A549 (cell line): Measurements from ENCODE around the gene SWSAP1.

Source experiments
- CBX2 ChIP-seq: fragments of 200-600 bp; sonication (generic); IDR thresholded peaks from 2 replicates; pipeline ENCODE4 v1.6.1; 2016; ENCODE audit warnings: low read depth, mild to moderate bottlenecking, borderline replicate concordance
- CBX8 ChIP-seq: fragments of 200-600 bp; sonication (generic); IDR thresholded peaks from 2 replicates; pipeline ENCODE4 v1.6.1; 2016
- CEBPB ChIP-seq, 2 experiments: fragments of >200 bp in 1 of 2; sonication (Bioruptor Twin) in 1 of 2; formaldehyde crosslinking in 1 of 2; IDR thresholded peaks; 2 replicates each; pipeline ENCODE4 v1.6.1; 2012 to 2016
- CTCF ChIP-seq: fragments of >200 bp; sonication (Bioruptor Twin); formaldehyde crosslinking; IDR thresholded peaks from 3 replicates; pipeline ENCODE4 v1.5.1; 2016
- EP300 ChIP-seq, 2 experiments: fragments of >200 bp; sonication (Bioruptor Twin); formaldehyde crosslinking; IDR thresholded peaks; 2 replicates in 1 of 2; 3 replicates in 1 of 2; pipeline ENCODE4 v1.6.1; 2016 to 2017
- HOXA7 ChIP-seq: fragments of 250-450 bp; sonication (Bioruptor Pico); IDR thresholded peaks from 2 replicates; pipeline ENCODE4 v1.5.0; 2020; ENCODE audit warnings: mild to moderate bottlenecking, moderate library complexity
- MAX ChIP-seq: IDR thresholded peaks from 2 replicates; pipeline ENCODE4 v1.6.1; 2012
- MAZ ChIP-seq: fragments of 150-350 bp; IDR thresholded peaks from 2 replicates; pipeline ENCODE4 v1.6.1; 2014; ENCODE audit warnings: antibody characterized with exemption, low read depth, low read length, borderline replicate concordance
- PHF8 ChIP-seq: fragments of 200-600 bp; sonication (generic); IDR thresholded peaks from 2 replicates; pipeline ENCODE4 v1.6.1; 2016; ENCODE audit warnings: low read depth, mild to moderate bottlenecking, antibody characterized with exemption, moderate library complexity, borderline replicate concordance
- POLR2A ChIP-seq: IDR thresholded peaks from 2 replicates; pipeline ENCODE4 v1.6.1; 2012; ENCODE audit warnings: mild to moderate bottlenecking, low read length

GRCh38 chr19:11390933-11391680 lies 16.6 kb downstream of the SWSAP1 start:
- no peak for TF ChIP-seq POLR2A
- TF ChIP-seq CEBPB (IDR thresholded peaks at IDR 0.05): no peak
- no peak for TF ChIP-seq CBX2
- TF ChIP-seq CTCF: no peak
- TF ChIP-seq EP300 (IDR thresholded peaks at IDR 0.05): no peak
- no peak for TF ChIP-seq MAX
- TF ChIP-seq CBX8: no peak
- no peak for TF ChIP-seq PHF8
- no peak for TF ChIP-seq MAZ
- no peak for TF ChIP-seq HOXA7 (CRISPR knock-in tag)
